ENCODE data around the gene ADAMTS12. TPM values are rescaled to one million over a fixed set of nuclear protein-coding genes. Genes with fewer than 3 reads are reported as not detected.

The ADAMTS12 gene
- total RNA-seq, 1 experiment from 2014 or later, result not detected

GRCh38 chr5:33806738-33807442 is 84.9 kb downstream of the ADAMTS12 start:
- no peak for DNase-seq (ENCODE audit: low spot score)

- no peak for DNase-seq (ENCODE audit: low spot score)
Measured at GRCh38 chr5:33801292-33801691, 90.5 kb downstream of the ADAMTS12 start.

- DNase-seq (ENCODE audit: low spot score), result no peak
Measured at GRCh38 chr5:33800241-33800950, 91.4 kb downstream of the ADAMTS12 start.

GRCh38 chr5:33795496-33795895 is 96.3 kb downstream of the ADAMTS12 start:
- DNase-seq (ENCODE audit: low spot score), result no peak

DNA sequence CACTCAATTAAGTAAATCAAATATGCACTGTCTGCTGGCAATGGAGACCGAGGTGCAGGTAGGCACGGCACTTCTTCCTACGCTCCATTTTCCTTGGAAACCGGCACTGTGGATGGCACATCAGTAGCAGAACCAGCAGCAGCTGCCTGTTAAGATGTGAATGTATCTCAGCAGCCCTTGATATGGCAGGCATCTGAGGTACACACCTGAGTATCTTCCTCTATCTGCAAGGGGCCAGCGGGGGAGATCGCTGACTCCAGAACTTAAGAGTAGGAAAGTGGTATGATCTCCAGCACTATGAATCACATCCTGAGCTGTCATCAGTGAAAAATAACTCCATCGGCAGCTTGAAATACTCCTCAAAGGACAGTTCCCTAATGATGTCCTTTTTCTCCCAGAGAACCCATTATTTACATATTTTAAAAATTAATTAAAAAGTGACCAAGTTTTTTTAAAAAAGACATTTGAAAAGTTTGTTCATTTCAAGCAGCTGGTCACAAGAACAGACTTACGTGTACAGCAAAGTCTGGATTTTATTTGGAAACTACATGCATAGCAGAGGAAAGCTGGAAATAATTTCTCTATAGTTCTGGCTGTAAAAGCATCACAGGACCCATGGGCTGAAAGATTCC is 97.1 kb downstream of the ADAMTS12 start:
- DNase-seq (ENCODE audit: low spot score), result no peak

DNA sequence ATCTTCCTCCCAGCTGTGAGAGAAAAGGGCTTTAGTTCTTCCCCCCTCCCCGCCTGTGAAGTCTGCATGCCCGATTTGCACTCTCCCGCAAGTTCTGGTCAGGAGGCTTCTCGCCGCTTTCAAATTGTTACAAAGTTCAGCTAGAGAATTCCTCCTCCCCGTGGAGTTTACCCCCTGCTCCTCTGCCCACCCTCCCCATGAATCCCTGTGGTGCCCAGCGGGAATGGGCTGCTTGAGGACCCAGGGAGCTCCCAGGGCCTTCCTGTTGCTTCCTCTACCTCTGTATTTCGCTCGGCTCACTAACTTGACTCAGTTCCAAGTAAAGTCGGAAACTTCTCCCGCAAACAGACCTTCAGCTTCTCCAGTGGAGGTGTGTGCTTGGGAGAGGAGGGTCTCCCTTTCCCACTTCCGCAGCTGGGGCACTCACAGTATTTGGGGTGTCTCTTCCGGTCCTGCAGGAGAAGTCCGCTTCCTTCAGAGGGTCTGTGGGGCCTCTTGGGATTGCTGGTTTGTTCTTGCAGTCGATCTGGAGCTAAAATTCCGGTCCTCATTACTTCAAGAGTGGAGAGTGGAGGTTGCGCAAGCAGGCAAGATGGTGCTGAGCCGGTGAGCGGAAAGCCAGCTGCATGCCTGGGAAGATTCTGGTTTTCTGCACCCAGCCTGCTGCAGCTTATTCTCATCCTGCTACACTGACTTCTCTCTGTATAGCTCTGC is 97.8 kb downstream of the ADAMTS12 start:
- no peak for DNase-seq (ENCODE audit: low spot score)

DNA sequence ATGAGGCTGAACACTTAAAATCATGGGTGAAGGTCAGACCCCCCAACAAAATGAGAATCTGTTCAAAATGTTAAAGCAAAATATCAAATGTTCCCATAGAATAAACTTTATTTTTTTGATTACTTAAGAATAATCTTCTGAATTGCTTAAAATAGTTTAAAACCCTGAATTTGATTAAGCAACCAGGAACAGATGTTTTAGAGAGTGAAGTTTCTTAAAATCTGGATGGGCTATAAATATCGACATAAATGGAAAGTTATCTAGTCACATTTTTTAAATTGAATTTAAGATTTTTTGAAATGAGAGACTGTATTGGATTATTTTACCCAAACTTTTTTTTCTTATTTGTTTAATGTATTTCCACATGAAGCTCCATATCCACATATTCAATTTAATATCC is 98.5 kb downstream of the ADAMTS12 start:
- DNase-seq (ENCODE audit: low spot score), result no peak

GRCh38 chr5:33792559-33792958 is 99.2 kb downstream of the ADAMTS12 start:
- DNase-seq (ENCODE audit: low spot score), result no peak

DNA sequence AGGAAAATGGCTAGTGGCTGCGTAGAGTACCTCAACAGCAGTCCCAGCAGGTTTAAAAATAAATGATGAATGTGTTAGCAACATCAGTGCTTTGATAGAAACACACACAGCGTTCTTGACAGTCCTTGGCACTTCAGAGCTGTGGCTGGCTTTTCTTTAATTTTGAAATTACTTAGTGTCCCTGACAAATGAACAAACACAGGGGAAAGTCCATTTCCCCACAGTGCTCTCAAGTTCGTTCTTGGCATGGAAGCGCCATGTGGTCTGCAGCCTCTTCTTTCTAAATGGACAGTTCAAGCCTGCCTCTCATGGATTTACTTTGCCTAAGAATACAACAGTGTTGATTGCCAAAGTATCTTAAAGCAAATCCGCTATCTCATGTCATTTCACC is 102.2 kb downstream of the ADAMTS12 start:
- no peak for DNase-seq (ENCODE audit: low spot score)

DNA sequence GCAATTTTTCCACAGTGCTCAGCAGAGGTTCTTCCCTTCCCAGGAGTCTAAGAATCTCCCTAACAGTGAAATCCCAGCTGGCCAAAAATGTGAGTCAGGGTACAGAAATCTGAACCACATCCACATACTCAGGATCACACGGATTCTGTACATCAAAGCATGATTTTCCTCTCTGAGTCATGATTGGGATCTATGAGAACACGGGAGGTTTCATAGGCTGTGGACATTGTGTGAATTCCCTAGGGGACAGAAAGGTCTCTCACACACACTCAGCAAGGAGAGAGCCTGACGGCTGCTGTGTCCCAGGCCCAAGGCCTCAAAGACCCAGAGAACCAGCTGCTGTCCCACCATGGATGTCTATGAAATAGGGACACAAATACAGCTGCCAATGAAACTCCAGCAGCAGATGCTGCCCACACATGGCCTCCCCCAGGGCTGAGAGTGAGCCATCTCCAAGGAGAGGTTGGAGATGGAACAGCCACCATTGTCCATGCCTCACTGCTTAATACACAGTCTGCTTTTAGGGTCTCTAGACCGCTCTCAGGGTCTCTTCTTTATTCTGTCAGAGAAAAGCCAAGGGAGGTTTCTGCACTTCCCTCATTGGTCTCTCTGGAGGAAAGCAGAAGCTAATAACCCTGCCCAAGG is 102.7 kb downstream of the ADAMTS12 start:
- DNase-seq (ENCODE audit: low spot score), result no peak

DNA sequence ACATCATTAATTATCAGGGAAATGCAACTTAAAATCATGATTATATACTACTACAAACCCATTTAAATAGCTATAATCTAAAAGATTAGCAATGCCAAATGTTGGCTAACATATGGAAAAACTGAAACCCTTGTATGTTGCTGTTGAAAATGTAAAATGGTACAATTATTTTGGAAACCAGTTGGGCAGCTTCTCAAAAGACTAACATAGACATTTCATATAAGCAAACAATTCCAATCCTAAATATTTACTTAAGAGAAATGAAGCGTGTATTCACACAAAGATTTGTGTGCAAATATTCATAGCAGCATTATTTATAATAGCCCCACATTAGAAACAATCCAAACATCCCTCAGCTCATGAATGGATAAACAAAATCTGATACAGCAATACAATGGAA is 106.2 kb downstream of the ADAMTS12 start:
- no peak for DNase-seq (ENCODE audit: low spot score)

DNA sequence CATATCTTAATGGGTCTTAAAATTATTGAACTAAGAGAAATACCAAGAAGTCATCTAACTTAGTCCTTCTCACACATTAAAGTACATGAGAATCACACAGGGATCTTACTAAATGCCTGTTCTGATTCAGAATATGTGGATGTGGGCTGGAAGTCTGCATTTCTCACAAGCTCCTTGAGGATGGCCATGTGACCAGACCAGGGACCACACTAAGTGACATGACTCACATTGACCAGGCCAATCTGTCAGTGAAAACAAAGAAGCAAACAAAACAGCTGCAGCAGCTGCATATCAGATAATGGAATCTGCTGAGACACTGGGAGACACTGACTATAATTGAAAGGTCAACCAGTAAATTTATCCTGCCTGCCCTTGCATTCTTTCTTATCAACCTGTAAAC is 110.5 kb downstream of the ADAMTS12 start:
- no peak for DNase-seq (ENCODE audit: low spot score)

DNA sequence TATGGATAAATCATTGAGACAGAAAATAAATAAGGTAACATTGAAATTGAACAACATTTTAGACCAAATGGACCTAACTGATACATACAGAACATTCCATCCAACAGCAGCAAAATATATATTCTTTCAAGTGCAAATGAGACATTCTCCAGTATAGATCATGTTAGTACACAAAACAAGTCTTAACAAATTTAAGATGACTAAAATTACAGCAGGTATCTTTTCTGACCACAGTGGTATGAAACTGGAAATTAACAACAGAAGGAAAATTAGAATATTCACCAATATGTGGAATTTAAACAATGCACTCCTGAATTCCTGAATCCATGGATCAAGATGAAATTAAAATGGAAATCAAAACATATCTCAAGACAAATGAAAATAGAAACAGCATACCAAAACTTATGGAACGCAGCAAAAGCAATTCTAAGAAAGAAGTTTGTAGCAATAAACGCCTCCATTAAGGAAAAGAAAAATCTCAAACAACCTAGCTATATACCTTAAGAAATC is 115.6 kb downstream of the ADAMTS12 start:
- DNase-seq (ENCODE audit: low spot score), result no peak

- DNase-seq (ENCODE audit: low spot score), result no peak
Measured at GRCh38 chr5:33774341-33774740, 117.4 kb downstream of the ADAMTS12 start.

DNA sequence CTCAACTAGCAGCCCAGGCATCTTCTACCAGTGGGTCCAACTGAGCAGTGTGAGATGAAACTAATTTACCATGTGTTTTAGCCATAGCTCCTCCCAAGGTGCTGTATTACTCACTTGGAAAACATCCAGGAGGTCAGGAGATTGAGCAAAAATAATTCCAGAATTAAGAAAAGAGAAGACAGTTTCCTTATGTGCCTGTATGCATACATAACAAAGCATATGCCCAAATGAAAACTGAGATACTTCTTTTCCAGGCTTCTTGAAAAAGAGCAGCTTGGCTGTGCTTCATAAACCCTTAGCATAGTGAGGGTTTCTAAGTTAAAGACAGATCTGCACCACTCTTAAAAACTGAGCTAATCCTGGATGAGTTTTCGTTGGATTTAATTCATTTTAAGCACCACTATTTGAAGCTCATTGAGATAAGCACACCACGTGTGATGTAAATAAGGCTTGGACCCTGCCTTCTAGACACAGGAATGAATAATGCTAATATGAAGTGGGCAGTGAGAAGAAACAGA is 119.4 kb downstream of the ADAMTS12 start:
- no peak for DNase-seq (ENCODE audit: low spot score)

DNA sequence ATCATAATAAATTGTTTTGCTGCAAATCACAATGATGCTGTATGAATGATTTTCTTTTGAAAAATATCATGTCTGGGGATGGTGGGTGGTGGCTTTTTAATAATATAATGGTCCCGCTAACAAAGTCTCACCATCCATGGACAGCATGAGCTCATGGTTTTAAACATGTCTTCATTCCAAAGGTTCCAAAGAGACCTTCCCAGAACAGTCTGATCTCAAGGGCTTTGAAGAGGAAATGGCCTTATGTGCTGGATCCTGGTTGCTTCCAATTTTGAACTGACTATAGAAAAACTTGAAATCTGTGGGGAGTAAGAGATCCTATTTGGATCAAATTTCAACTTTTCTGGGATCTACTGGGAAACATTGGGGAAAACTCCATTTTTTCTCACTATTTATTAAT is 121.8 kb downstream of the ADAMTS12 start:
- DNase-seq (ENCODE audit: low spot score), result no peak

DNA sequence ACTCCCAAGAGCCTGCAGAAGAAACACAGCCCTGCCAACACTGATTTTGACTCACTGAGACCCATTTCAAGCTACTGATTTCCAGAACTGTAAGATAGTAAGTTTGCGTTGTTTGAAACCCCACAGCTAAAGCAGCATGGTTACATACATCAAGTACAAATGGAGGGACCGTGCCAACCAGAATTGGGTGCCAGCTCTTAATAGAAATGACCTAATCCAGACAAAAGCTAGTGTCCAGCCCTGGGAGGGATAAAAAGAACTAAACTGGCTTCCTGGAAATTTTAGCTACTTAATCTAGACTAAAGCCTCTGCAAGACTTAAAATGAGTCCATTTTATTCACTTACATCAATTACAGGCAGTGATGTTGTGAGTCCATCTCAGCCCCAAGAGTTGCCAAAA is 122.6 kb downstream of the ADAMTS12 start:
- no peak for DNase-seq (ENCODE audit: low spot score)

DNA sequence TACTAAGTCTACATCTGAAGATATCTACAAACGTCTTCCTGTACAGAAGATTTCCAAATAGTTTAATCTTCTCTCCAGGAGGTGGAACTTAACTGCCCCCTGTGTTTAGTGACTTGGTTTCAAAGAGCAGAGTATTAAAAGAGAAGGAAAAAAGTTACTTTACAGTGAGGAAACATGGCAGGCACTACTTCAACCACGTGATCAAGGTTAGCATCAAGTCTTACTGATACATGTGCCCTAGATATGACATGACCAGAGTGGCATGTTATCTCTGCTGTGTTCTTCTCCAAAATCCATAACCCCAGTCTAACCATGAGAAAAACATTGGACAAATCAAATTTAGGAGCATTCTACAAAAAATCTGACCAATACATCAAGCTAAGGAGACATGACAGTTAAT is 125.8 kb downstream of the ADAMTS12 start:
- no peak for DNase-seq (ENCODE audit: low spot score)

DNA sequence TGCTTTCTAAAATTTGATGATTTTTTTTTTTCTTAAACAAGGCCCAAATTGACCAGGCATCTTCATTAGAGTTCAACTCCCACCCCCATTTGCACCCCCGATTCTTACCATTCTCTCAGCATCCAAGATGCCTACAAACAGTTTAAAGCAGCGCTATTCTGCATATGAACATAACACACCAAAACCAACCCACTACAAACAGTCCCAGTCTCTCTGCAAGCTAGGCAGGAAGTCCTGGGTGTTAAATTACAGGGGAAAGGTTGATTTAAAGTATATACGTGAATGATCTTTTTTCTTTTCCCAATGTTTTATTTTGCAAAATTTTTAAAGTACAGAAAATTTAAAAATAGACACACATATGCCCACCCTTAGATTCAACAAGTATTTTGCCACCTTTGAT is 127.0 kb downstream of the ADAMTS12 start:
- DNase-seq (ENCODE audit: low spot score), result no peak

DNA sequence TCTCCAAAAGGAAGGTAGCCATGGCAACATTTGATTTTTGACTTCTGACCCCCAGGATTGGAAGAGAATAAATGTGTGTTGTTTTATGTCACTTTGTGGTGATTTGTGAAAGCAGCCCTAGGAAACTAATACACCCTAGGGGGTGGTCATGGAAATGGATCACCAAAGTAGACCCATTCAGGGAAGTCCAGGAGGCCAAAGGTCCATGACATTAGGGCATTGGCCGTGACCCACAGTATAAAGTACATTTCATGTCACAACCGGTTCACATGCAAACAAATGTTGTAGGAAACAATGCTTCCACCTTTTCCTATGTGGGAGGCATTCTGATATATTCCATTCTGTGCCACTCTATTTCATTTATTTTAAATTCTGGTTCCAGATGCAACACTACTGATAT is 128.4 kb downstream of the ADAMTS12 start:
- DNase-seq (ENCODE audit: low spot score), result no peak

DNA sequence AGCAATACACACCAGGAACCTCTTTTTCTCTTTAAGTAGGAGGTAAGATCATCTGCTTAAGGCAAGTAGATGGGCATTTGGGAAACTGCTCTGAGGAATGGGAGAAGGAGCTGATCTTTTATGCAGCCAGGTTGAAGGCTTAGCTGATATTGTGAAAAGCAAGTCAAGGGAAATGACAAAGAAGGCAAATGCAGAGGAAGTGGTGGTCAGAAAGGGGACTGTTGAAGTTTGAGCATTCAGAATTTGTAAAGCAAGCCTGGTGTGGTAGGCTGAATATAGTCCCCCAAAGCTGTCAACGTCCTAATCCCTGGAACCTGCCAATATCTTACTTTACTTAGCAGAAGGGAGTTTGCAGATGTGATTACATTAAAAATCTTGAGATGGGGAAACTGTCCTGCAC is 128.9 kb downstream of the ADAMTS12 start:
- no peak for DNase-seq (ENCODE audit: low spot score)
